22Rv1 (cell line): ENCODE data around the gene ZNF423.

Source experiments
- ZFX ChIP-seq: fragments of 450-650 bp; IDR thresholded peaks from 2 replicates; pipeline ENCODE4 v1.6.1; 2017; ENCODE audit warnings: antibody characterized with exemption, borderline replicate concordance
- TF ChIP-seq, protein P1 (sequence below): fragments of 450-650 bp; IDR thresholded peaks from 2 replicates; pipeline ENCODE4 v1.5.1; 2017; ENCODE audit warnings: mild to moderate bottlenecking

DNA sequence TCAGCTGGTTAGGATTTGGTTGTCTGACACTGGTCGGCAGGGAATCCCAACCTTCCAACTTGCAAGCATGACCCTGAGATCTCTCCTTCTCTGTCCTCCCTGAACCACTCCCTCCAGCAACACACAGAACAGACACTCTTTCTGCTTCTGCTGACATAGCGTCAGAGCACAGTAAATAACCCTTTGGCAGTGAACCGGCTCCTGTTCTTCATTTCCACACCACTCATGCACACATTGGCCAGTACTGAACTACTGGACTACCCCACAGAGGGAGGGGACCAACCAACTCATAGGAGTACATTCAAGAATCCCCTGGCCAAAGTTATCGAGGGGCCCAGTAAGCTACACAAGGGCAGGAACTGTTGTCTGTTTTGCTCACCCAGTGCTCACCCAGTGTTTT lies 138.2 kb downstream of the ZNF423 start:
- TF ChIP-seq, protein P1, sequence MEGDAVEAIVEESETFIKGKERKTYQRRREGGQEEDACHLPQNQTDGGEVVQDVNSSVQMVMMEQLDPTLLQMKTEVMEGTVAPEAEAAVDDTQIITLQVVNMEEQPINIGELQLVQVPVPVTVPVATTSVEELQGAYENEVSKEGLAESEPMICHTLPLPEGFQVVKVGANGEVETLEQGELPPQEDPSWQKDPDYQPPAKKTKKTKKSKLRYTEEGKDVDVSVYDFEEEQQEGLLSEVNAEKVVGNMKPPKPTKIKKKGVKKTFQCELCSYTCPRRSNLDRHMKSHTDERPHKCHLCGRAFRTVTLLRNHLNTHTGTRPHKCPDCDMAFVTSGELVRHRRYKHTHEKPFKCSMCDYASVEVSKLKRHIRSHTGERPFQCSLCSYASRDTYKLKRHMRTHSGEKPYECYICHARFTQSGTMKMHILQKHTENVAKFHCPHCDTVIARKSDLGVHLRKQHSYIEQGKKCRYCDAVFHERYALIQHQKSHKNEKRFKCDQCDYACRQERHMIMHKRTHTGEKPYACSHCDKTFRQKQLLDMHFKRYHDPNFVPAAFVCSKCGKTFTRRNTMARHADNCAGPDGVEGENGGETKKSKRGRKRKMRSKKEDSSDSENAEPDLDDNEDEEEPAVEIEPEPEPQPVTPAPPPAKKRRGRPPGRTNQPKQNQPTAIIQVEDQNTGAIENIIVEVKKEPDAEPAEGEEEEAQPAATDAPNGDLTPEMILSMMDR = no peak
- TF ChIP-seq ZFX = no peak
